ENCODE results near the gene PRDM16. TPM values are rescaled to one million over a fixed set of nuclear protein-coding genes. Genes with fewer than 3 reads are reported as not detected.

PRDM16 gene
- total RNA-seq, 1 experiment from 2014 or later = 0.17 TPM

- no peak overlapping the region for H3K4me3 Mint-ChIP-seq
- H3K27me3 ChIP-seq (ENCODE audit: insufficient read depth, low read length) = peaks cover 3% of the 10 kb centered on the region; the same call in 1 of the 2 replicates
- H3K9me3 Mint-ChIP-seq = no peaks in the 10 kb centered on the region; a peak in 1 of 5 replicates
- DNase-seq = no peak
- H2BK12ac ChIP-seq (ENCODE audit: insufficient read length, low read depth, low read length) = no peak overlapping the region
- H4K5ac ChIP-seq (ENCODE audit: insufficient read length, low read depth, low read length) = no peak overlapping the region
- H2AK5ac ChIP-seq (ENCODE audit: insufficient read length, low read length) = no peak overlapping the region
- H2BK20ac ChIP-seq (ENCODE audit: low read depth, low read length, poor library complexity, severe bottlenecking) = no peak overlapping the region
- H4K91ac ChIP-seq (ENCODE audit: insufficient read length, low read depth, low read length) = no peak overlapping the region
- H2AFZ ChIP-seq (ENCODE audit: low read length) = no peak overlapping the region
- H3K18ac ChIP-seq (ENCODE audit: insufficient read length, low read depth, low read length) = no peak overlapping the region
- no peak overlapping the region for H3T11ph ChIP-seq (ENCODE audit: low read length)
- H3K27me3 Mint-ChIP-seq (ENCODE audit: low read depth) = peaks cover 33% of the 10 kb centered on the region
- H4K20me1 ChIP-seq (ENCODE audit: control insufficient read depth, insufficient read depth, insufficient read length) = no peaks in the 10 kb centered on the region
- H2BK15ac ChIP-seq (ENCODE audit: low read depth, low read length) = no peak overlapping the region
- no peaks in the 10 kb centered on the region for H3K79me1 ChIP-seq (ENCODE audit: insufficient read depth, low read depth, low read length, poor library complexity, severe bottlenecking)
- H3K79me2 ChIP-seq (ENCODE audit: insufficient read depth, low read length) = no peaks in the 10 kb centered on the region
- H4K8ac ChIP-seq (replicated peaks; ENCODE audit: insufficient read length, low read depth, low read length) = no peak overlapping the region
- peaks cover 35 to 36% of the 10 kb centered on the region in 2 experiments for H3K4me1 Mint-ChIP-seq
- peaks cover 2% of the 10 kb centered on the region; the same call in 1 of the 2 replicates for H3K4me1 ChIP-seq (ENCODE audit: insufficient read depth, low read length)
- no peak overlapping the region for H3K4me2 ChIP-seq (ENCODE audit: insufficient read depth, insufficient read length, low read length)
- no peak for TF ChIP-seq CTCF (conservative IDR thresholded peaks at IDR 0.05)
- no CpG with 5 or more reads among the region's 17 CpGs for WGBS (ENCODE audit: extremely low coverage, insufficient read length, low lambda C conversion rate)
- H3K9me3 ChIP-seq (ENCODE audit: control insufficient read depth, low read depth, low read length) = no peaks in the 10 kb centered on the region
- H3K27ac ChIP-seq (ENCODE audit: insufficient read length, low read depth, low read length) = no peak overlapping the region
- H3K27ac Mint-ChIP-seq = no peak overlapping the region
- no peaks in the 10 kb centered on the region for H3K23me2 ChIP-seq (ENCODE audit: insufficient read length, low read depth, low read length, poor library complexity, severe bottlenecking)
- H3K36me3 Mint-ChIP-seq (ENCODE audit: insufficient read depth in 1 of 3, low read depth in 3 of 3) = no peaks in the 10 kb centered on the region
- H2BK5ac ChIP-seq (ENCODE audit: insufficient read length, low read length) = no peak overlapping the region
- no peak overlapping the region for H3K23ac ChIP-seq (ENCODE audit: insufficient read length, low read depth, low read length)
- no peak overlapping the region for H2BK120ac ChIP-seq (ENCODE audit: low read depth, low read length, poor library complexity, severe bottlenecking)
- no peak overlapping the region for H3K4ac ChIP-seq (ENCODE audit: low read depth, low read length)
- H3K14ac ChIP-seq (ENCODE audit: insufficient read depth, low read length) = no peak overlapping the region; the same call in 1 of the 2 replicates
- H3K9ac ChIP-seq (ENCODE audit: extremely low read depth, insufficient read length, low read length) = no peak overlapping the region
- no peak overlapping the region for H3K56ac ChIP-seq (ENCODE audit: insufficient read length, low read depth, low read length)
Observed at GRCh38 chr1:3317456-3317855, 248.5 kb downstream of the PRDM16 start.

Data from H9 (cell line).